Amniotic epithelial cell (primary cell): Measurements from ENCODE around the gene PDE4C.
A peak's percentile ranks its signal among the peaks of the same experiment; 100 is the strongest.
"Not testable (repeated sequence)": the region's sequence is repeated elsewhere in the genome, so short reads cannot be mapped to it uniquely, and the experiment has no call there.

Source experiments
- DNase-seq: peaks from one replicate; pipeline ENCODE4 v3.0.0-alpha.2; 2010; ENCODE audit warnings: low read depth

Gene PDE4C

DNA sequence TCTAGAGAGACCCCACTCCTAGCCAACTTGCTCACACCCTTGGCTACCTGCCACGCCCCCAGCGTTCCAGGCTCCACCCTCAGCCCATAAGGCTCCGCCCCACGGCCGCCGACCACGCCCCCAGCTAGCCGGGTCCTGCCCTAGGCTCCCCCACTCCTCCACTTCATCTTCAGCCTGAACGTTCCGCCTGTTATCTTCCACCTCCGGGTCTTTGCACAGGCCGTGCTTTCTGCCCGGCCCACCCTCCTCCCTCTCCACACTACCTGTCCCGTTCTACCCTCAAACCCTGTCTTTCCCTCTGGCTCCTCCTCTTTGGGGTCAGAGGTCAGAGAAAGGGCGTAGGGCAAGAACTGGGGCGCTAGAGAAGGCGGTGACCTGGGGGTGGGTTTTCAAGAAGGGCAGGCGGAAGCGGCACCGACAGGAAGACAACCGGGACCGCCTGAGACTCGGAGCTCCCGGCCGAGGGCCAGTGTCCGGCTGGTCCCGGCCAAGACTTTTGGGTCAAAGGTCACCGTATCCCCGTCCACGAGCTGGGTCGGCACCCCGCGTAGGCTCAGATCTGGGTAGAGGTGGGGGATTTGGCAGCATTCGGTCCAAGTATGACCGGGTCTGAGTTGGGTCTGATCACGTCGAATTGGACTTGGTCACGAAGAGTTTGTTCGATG, 2.2 kb downstream of the PDE4C start:
- DNase-seq = peak; percentile 49

DNA sequence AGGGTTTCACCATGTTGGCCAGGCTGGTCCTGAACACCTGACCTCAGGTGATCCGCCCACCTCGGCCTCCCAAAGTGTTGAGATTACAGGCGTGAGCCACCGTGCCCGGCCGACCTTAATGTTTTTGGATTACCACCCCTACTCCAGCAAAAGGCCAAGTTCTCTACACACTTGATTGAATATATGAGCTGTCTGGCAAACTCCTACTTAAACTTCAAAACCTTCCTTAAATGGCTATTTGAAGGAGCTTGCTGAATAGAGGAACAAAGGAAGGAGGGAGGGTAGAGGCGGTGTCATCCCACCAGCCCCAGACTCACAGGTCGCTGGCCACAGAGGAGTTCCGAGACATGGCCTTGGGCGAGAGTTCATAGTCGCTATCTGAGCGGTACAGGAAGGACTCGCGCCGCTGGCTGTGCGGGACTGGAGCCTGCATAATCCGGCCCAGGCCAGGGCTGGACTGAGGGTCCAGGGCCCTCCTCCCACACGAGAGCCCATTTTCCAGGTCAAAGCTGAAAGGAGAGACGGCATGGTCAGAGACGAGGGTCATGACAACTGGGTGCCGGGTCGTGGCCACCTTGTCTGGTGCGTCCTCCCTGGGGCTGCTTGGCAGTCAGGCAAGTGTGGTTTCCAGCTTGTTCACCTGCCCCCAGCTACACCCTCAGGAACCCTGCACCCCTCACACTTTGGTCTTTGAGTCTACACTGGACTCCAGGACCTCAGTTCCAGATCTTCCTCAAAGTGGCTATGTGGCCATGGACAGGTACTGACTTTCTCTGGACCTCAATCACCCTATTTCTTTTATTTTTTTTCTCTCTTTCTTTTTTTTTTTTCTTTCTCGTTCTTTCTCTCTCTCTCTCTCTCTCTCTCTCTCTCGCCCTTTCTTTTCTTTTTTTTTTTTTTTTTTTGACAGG, 4.2 kb downstream of the PDE4C start:
- DNase-seq = no peak

DNA sequence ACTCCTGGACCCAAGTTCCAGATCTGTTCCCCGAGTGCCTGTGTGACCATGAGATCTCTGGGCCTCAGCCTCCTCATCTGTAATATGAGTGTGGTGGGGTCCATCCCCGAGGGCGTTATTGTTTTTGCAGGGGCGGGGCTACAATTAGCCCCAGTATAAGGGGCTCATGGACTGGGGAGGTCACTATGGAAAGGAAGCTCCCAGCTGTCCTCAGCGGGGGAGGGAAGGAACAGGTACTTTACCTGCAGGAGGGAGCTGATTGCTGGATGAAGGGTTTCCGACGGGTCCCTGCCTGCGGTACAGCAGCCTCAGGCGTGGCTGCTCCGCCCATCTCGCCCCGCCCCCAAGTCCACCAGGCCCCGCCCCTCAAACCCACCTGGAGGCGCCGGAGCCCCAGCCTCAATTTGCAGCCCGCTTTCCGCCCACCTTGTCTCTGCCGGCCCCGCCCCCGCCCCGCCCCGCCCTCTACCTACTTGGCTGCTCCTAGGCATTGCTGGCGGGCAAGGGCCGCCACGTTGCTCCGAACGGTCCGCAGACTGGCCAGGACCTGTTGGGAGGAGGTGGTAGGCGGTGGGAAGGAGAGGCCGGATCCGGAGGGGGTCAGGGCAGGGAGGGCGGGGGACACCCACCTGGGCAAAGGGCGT, 5.5 kb downstream of the PDE4C start:
- DNase-seq = no peak

DNA sequence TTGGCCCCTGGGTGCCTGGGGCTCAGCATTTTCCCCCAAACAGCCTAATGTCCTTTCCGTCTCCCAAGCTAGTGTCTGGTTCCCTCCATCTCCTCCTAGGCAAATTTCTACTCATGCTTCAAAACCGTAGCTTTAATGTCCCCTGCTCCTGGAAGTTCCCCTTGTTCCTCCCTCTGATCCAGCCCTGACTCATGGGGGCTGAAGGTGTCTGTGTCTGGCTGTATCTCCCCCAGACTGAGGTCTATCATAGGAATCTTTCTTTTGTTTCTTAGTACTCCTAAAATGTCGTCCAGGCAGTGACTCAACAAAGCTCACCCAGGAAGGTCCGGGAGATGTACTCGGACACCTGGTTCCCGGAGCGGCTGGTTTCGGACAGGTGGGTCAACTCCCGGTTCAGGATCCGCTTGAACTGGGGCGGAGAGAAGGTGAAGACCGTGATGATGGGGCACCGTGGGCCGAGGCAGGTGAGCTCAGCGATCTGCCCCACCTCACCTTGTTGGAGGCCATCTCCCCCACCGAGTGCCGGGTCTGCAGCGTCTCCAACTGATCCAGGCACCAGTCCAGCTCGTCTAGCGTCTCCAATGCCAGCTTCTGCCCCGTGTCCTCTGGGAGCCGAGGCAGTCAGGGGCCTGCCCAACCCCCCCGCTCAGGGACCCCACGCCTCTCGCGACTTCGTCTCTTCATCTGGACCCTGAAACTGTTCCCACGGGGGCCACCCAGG, 6.2 kb downstream of the PDE4C start:
- DNase-seq = no peak

GRCh38 chr19:18218600-18218999, 7.6 kb downstream of the PDE4C start:
- no peak for DNase-seq

- no peak for DNase-seq
These were observed 8.1 kb downstream of the PDE4C start for GRCh38 chr19:18218159-18218558.

GRCh38 chr19:18216789-18217188, 9.4 kb downstream of the PDE4C start:
- DNase-seq = no peak

GRCh38 chr19:18214779-18215433, 11.3 kb downstream of the PDE4C start:
- DNase-seq = peak; percentile 36

DNA sequence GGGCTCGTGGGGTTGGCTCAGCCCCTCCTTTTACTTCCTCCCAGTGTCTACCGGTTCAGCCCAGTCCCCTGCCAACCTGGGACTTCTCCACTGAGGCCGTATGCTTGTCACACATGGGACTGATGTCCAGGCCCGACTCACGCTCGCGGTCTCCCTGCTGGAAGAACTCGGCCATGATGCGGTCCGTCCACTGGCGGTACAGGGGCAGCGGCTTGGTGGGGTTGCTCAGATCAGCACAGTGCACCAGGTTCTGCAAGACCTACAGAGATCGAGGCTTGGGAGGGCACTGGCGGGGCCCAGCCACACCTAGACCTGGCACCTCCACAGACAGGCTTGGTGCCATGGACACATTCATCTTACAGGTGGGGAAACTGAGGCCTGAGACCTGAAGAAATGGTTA, 14.6 kb downstream of the PDE4C start:
- no peak for DNase-seq

DNA sequence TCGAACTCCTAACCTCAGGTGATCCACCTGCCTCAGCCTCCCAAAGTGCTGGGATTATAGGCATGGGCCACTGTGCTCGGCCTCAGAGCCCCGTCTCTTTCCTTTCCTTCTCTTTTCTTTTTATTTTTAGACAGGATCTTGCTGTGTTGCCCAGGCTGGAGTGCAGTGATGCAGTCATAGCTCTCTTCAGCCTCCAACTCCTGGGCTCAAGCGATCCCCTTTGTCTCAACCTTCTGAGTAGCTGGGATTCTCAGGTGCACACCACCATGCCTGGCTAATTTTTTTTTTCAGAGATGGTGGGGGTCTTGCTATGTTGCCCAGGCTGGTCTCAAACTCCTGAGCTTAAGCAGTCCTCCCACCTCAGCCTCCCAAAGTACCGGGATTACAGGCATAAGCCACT, 16.3 kb downstream of the PDE4C start:
- DNase-seq = not testable (repeated sequence)

GRCh38 chr19:18208098-18208951, 17.9 kb downstream of the PDE4C start:
- DNase-seq = peak; percentile 79

DNA sequence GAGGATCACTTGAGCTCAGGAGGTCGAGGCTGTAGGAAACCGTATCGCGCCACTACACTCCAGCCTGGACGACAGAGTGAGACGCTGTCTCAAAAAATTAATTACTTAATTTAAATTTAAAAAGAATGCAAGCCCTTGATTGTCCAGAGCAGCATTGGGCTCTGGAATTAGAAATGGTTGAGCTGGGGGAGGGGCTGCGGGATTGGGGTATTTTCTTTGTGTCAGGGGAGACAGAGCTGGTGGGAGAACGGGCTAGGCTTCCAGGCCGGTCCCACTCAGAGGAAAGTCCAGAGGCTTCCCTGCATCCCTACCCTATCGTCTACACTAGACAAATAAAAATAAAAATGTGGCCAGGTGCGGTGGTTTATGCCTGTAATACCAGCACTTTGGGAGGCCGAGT, 20.2 kb downstream of the PDE4C start:
- no peak for DNase-seq

DNA sequence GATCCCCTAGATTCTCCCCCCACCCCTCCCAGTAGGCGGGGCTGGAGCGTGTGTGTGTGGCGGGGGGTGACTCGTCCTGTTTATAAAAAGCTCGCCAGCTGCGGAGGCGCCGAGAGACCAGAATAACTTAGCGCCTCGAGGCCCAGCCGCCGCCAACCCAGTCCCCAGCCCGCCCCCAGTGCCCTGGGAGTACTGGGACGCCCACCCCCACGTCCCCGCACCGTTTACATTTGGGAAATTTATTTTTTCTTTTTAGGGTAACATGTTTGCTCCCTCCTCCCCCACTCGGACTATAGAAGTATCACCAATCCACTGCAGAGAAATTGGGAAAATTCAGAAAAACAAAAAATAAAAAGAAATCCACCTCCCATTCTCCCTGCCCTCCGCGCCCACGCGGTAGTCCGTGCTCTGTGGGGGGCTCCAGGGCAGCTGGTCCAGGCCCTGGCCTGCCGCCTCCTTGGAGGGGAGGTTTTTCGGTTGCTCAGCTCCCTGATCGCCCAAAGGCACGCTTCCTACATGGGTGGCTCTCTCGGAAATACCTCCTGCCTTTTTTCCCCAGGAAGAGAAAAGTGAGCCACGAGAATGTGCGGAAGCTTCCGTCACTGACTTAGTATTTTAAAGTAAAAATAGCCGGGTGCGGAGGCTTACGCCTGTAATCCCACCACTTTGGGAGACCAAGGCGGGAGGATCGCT, 20.9 kb downstream of the PDE4C start:
- DNase-seq = peak; percentile 52

GRCh38 chr19:18204394-18205199, 21.6 kb downstream of the PDE4C start:
- peak; percentile 23 for DNase-seq

- peak; percentile 100 for DNase-seq
These were observed 22.3 kb downstream of the PDE4C start, which contains the start of gene RAB3A for GRCh38 chr19:18203863-18204393. Gene RAB3A (minus strand): TSS chr19:18204042. CDS start chr19:18202740, 1,302 bp downstream.

DNA sequence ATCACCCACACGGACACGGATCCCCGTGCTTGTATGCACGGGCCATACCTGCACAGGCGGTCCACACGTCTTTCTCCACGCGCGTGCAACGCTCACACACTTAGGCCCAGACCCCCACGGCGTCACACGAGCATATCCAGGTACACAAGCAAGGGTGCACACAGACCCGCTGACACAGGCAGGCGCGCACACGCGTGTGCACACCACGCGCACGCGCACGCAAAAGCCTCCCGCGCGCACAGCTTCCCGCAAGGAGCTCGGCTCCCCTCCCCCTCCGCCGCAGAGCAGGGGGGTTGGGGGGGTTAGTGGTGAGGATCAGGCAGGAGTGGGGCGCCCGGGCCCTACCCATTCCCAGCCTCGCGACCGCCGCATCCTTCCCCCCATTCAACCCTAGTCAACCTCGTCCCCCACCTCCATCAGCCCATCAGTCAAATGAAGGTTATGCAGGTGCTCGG, 22.8 kb downstream of the PDE4C start:
- DNase-seq = no peak

GRCh38 chr19:18202778-18203407, 23.3 kb downstream of the PDE4C start:
- no peak for DNase-seq

DNA sequence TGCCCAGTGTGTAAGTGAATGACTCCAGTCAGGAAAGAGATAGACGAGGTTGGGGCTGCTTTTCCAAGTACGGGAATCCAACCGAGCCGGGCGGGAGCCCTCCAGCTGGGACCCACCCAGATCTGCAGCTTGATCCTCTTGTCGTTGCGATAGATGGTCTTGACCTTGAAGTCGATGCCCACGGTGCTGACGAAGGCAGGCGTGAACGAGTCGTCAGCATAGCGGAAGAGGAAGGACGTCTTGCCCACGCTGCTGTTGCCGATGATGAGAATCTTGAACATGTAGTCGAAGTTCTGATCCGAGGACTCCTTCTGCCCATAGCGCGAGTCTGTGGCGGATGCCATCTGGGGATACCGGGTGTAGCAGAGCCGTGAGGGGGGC, 23.9 kb downstream of the PDE4C start:
- no peak for DNase-seq
